ENCODE data around the gene RYK.

DNA sequence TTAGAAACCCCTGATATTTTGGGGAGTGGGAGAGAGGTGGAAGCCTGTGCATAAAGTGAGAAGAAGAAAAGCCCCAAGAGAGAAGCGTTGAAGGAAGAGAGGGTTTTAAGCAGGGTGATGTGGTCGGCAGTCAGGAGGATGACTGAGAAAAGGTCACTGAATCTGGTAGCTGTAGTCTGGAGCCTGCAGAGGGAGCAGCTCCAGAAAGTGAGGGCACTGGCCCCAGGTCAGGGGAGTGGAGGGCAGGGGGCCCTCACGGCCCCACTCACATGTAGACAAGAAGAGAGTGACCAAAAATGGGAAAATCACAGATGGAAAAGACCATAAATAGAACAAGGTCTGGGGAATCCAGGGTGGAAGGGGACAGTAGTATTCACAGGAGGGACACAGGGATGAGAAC, 105.5 kb downstream of the RYK start:
- TF ChIP-seq, protein P1, sequence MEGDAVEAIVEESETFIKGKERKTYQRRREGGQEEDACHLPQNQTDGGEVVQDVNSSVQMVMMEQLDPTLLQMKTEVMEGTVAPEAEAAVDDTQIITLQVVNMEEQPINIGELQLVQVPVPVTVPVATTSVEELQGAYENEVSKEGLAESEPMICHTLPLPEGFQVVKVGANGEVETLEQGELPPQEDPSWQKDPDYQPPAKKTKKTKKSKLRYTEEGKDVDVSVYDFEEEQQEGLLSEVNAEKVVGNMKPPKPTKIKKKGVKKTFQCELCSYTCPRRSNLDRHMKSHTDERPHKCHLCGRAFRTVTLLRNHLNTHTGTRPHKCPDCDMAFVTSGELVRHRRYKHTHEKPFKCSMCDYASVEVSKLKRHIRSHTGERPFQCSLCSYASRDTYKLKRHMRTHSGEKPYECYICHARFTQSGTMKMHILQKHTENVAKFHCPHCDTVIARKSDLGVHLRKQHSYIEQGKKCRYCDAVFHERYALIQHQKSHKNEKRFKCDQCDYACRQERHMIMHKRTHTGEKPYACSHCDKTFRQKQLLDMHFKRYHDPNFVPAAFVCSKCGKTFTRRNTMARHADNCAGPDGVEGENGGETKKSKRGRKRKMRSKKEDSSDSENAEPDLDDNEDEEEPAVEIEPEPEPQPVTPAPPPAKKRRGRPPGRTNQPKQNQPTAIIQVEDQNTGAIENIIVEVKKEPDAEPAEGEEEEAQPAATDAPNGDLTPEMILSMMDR (IDR thresholded peaks at IDR 0.05; ENCODE audit: borderline replicate concordance, extremely low read depth, low read length, poor library complexity, severe bottlenecking), result no peak
- TF ChIP-seq EZH2 (IDR thresholded peaks at IDR 0.05; ENCODE audit: borderline replicate concordance, low read depth, low read length, severe bottlenecking), result no peak
